ENCODE data around the gene POU3F3.

The POU3F3 gene

DNA sequence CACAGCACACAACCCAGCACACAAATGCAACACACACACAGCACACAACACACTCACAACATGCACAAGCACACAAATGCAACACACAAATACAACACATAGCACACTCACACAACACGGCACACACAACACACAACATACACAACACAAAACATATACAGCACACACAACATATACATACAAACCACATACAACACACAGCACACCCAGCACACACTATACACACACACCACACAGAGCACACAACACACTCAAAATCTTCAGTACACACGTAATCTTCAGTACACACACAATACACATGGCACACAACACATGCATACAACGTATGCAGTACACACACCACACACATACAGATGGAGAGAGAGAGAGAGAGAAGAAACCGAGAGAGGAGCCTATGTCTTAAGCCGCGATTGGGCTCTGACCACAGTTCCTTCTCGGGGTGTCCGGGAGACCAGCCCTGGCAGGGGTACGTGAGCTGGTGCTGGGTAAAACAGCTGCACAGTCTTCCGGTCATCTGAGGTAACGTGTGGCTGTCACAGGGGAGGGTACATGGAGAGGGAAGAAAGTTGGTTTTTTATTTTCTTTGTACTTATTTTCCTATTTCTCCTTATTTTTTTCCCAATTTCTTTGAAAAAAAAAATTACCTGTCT is 25.1 kb downstream of the POU3F3 start:
- DNase-seq = no peak

DNA sequence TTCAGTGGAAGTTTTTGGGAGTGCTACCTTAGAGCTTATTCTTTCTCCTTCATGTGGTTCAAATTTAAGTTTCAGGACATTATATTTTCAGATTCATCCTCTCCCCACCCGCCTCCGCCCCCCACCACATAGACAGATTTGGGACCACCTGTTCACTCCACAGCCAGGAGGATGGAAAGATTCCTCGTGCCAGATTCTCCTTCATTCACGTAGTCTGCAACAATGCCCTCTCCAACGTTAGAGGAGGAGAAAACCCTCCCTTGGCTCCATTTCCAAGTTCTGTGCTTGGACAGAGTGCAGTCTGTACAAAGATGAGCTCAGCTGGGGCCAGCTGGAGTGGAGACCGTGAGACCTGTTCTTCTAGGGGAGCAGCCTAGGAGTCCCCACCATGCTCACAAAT is 26.2 kb downstream of the POU3F3 start:
- DNase-seq = no peak

DNA sequence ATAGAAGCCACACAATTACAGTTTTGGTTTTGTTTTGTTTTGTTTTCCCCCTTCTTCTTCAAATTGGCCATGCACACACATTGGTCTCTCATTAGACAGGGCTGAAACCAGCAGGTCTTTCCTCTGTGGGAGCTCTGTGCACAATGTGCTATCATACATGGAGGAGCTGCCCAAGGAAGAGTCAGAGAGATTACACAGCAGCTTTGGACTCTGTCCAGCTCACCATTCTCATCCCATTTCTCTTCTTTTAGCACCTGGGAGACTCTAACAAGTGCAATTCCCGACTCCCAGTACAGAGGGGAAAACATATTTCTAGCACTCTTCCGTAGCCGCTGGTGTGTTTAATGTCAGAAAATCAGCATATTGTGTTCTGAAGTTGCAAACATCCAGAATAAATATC is 29.4 kb downstream of the POU3F3 start:
- DNase-seq = no peak

DNA sequence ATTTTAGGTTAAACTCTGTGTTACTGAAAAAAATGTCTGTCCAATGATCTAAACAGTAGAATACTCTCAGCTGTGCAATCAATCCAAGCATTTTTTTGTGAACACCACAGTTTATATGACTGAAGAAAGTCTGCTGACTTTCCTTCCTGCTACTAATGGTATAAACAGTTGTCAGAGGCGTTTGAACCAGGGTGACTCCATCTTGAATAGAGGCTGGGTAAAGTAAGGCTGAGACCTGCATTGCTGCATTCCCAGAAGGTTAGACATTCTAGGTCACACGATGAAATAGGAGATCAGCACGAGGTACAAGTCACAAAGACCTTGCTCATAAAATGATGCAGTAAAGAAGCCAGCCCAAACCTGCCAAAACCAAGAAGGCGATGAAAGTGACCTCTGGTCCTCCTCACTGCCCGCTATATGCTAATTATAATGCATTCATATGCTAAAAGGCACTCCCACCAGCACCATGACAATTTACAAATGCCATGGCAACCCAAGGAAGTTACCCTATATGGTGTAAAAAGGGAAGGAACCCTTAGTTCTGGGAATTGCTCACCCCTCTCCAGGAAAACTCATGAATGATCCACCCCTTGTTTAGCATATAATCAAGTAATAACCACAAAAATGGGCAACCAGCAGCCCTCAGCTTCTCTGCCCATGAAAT is 31.3 kb downstream of the POU3F3 start:
- DNase-seq = no peak

DNA sequence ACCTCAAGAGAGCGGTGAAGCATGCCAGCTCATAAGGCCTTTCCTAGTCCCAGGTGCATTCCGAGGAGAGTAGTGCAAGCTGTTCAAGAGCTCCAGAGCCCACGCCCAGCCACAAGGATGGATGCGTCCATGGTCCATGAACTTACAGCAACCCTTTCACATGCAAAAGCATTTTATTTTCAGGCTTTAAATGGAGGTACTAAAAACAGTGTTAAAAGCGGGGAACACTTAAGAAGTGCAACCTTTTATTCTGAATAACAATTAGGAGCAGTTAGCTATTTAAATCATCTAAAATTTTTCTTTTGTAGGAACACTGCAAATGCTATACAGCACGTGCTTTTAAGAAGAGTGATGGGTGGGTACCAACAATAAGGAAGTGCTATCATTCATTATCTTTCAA is 33.8 kb downstream of the POU3F3 start:
- DNase-seq = no peak

DNA sequence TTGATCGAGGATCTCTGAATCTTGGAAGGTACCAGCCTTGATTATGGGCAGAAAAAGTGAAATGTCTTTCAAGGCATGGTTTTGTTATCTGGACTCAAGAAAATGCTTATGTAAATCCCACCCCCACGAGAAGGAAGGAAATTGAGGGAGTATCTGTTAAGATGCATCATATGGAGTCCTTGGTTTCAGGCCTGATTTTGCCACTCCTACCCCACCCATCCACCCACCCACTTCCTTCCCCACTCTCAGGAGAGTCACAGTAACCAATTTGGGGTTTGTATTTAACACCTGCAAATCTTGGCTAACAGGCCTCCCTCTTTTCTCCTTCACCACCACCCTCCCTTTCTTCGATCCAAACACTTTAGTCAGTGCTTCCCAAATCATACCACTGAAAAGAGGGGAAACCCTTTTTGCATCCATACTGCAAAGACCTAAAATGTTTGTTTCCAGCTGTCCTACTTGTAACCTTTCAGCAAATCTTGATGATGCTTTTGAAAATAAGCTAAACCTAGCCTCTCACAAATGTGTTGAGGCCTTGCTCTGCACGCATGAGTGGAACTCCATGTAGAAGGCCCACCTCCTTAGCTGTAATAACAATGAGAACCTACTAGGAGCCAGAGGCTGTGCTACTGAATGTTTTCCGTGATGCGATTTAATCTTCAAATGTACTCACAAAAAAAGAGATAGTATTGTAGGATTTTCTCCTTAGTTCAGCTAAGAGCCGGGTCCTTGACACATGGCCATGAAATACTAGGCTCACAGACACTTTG is 34.8 kb downstream of the POU3F3 start:
- no peak for DNase-seq

DNA sequence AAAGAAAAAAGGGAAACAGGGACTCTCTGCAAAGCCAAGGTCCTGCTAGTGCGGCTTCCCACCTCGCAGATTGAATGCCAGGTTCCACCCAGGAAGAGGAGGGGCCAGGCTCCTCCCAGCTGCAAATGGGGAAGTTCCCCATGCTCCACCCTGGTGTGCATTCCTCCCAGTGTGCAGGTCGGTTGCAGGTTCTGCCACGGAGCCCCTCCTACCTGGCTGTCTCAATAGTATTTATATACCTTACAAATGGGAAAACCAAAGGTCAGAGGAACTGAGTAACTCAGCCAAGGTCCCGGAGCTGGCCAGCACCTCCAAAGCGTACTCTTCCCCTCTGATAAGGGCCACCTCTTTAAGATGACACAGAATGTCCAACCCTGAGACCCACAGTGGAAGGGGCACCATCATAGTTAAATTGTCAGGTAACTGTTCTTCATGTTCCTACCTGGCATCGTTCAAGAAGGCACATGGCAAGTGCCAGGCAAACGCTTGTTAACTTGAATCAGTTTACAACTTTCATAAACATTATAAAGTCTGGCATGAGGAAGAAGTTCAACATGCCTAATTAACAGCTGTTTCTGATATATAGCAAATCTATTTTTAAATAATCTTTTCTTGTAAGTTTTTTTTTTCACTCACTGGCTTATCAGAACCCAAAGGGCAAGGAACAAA is 35.5 kb downstream of the POU3F3 start:
- no peak for DNase-seq

DNA sequence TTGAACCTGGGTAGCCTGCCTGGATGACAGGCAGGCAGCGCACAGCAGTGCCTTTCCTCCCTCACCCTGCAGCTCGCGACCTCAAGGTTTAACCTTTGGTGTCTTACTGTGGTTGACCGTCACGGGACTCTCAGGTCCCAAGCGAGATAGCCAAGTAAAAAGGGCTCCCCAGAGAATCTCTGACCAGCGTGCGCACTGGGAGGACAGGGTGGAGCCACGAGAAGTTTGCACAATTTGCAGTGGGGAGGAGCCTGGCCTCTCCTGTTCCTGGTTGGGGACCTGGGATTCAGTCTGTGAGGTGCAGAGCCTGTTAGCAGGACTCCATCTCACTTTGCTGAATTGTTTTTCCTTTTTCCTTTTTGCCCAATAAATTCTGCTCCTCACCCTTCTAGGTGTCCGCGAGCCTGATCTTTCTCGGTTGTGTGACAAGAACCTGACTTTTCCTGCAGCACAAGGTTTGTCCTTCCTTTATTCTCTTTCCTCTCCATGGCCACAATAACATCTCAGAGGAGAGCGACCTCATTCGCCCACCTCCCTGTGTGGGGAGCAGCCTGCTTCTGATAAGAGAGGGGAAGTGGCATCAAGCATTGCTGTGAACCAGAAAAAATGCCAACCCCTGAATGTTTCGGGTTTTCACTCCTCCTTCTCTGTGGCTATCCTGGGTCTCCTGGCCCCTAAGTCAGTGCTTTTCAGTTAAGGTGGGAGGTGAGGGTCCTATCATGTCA is 36.2 kb downstream of the POU3F3 start:
- no peak for DNase-seq

DNA sequence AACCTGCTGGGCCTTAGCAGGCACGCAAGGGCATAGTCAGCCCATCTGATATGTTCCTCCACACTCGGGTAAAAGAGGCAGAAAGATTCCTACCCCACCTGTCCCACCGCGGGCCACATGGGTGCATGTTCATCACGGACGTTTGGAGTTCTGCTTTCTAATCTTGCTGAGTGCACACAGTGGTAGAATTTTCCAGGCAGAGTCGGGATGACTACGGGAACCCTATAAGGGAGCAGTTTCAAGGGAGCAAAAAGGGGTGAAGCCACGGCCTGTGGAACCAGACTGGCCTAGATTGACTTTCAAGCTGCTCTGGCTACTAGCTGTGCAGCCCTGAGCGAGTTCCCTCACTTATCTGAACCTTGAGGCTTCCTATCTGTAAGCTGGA is 36.8 kb downstream of the POU3F3 start:
- no peak for DNase-seq

DNA sequence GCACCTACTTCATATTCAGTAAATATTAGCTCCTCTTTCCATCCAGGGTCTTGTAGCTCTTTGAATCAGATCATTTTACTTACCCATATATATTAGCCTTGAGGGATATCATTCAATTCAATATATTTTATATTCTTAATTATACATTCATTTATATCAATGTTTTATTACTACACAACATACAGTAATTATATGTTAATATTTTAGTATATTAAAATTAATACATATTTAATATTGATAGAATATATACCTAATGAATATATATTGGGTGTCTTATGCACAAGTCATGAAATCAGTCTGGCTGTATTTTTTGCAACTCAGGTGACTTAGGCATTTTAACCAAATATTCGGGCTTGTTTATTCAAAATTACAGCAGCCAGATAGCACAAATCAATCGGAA is 37.2 kb downstream of the POU3F3 start:
- no peak for DNase-seq

DNA sequence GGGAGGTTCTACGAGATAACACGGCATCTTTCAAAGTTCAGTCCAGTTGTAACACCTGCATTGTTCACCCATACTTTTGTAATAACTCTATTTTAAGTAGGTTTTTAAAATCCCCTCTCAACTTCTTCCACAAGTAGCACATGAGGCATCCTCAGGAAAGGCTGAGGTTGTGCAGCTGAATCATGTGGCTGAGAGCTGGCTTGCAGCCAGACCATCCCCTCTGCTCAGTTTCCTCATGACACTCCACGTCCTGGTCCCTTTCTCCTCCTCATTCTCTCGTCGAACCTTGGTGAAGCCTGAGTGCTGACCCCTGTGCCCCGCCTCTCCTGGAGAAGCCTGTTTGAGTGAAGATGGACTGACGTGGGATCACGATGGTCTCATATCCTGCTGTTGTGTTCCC is 42.5 kb downstream of the POU3F3 start:
- no peak for DNase-seq

DNA sequence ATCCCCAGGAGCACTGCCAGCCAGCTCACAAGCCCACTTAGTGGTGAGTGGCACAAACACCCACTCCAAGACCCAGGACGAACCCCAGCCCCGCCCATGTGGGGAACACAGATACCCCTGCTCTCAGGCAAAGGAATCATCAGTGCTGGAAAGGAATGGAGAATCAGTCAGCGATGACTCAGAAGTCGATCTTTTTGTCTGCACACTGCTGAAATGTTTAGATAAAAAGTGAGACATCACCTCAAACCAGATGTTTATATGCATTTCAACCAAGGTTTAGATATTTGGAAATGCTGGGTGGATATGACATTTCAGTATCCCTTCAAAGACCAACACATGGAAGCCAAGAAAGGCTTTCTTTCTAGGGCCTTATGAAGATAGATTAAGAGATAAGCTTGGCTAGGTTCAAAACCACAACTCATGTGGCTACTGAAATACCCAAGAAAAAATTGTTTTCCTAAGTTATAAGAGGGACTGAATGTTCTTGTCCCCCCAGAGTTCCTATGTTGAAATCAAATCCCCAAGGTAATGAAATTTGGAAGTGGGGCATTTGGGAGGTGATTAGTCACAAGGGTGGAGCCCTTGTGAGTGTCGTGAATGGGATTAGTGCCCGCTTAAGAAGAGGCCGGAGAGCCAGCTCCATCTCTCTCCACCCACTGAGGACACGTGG is 43.7 kb downstream of the POU3F3 start:
- DNase-seq = no peak

DNA sequence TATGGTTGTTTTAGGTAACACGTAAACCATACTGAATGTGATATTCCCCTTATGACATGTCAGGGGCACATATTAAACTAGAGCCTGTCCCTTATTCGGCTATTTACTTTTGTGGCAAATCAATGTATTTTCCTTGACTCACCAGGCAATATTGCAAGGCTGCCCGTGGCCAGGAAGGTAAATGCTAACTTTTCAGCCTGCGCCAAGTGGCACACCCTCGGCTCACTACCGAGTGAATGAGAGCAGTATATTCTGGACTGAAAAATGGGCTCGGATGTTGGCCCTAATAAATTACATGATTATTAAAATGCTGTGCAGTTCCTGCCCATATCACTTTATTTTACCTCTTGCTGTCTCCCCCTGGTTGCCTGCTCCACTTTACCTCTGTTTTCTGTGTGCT is 46.7 kb downstream of the POU3F3 start:
- DNase-seq = no peak

DNA sequence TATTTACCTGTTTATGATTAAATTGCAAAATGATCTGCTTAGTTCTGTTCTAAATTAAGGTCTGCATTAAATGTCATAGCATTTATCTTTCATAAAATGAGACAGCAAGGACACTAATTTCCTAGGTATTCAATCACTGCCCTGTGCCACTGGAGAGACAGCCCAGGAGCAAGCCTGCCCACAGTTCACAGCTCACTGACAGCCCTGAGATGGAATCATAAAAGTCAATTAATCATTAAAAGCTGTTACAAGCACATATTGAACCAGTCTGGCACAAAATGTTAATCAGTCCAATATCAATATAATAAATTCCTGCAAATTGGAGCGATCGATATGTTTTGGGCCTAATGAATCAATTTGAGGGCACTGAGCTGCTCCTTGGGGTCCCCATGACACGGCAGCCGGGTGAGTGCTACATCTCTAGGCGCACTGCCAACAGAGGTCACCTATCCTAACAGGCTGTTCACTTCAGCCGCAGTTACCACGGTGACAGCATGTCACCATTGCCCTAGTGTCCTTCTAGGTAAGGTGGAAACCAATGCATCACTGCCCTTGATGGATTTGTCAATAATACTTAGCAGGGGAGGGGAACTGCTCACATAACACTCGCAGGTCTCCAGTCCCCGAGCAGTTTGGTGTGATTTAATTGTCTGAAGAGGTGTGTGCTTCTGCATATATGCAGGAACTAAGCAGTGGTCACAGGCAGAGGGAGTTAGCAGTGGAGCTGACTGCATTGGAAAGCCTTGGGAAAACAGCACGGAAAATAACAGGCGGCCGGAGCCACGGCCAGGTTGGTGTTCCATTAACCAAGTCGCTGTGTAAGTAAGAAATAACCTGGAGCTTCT is 47.3 kb downstream of the POU3F3 start:
- DNase-seq = no peak

DNA sequence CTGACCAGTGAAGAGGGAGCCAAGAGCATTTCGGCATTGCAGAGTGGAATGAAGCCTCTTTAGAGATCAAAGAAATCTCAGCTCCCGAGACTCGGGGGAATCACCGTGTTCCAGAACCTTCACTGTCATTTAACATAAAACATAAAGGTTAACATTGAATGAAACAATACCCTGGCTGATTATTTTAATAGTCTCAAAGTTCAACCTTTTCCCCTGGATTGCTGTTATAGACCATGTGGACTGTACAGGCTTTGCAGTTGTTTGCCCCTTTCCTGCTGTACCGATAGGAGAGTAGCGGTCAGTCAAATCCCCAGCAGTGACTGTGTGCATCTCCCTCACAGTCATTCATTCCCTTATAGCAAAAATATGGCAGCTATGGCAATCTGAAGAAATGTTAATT is 48.4 kb downstream of the POU3F3 start:
- DNase-seq = no peak
